B cell (primary cell): ENCODE measurements around the gene CD1D. TPM values are rescaled to one million over a fixed set of nuclear protein-coding genes. Genes with fewer than 3 reads are reported as not detected.
A peak's percentile ranks its signal among the peaks of the same experiment; 100 is the strongest.

ENCODE experiments used
- ATAC-seq: fragments of 200-7000 bp; cut with Tn5 transposase; one replicate; pipeline ENCODE4 v1.10.0; 2021; ENCODE audit warnings: low read depth, mild to moderate bottlenecking, moderate number of reproducible peaks, moderate library complexity
- CTCF ChIA-PET: fragments of 350-600 bp; sonication (Branson Sonifier 250); formaldehyde crosslinking; loops from one replicate; lab custom pipeline; 2021; ENCODE audit warnings: antibody characterized with exemption, inconsistent platforms; lab: Charles Lee
- POLR2A ChIA-PET: fragments of 350-600 bp; sonication (Branson Sonifier 250); formaldehyde crosslinking; loops from one replicate; lab custom pipeline; 2021; ENCODE audit warnings: antibody characterized with exemption; lab: Charles Lee
- DNase-seq: peaks from one replicate; pipeline ENCODE4 v3.0.0; 2013
- H2AFZ ChIP-seq: 2 replicates; pipeline ENCODE4 v1.6.1; 2012; ENCODE audit warnings: mild to moderate bottlenecking, low read depth, low read length; ENCODE audit not compliant: insufficient read depth, poor library complexity, severe bottlenecking
- H3K27ac ChIP-seq, 2 donors: 1 replicate in 1 of 2; 2 replicates in 1 of 2; pipeline ENCODE4 v1.5.1; 2012 to 2013; ENCODE audit warnings: low read length in 2 of 2, mild to moderate bottlenecking in 2 of 2, moderate library complexity in 1 of 2
- H3K27me3 ChIP-seq, 4 experiments: fragments of 200-600 bp in 1 of 4; sonication (generic) in 1 of 4; replicated peaks in 1 of 4; 1 replicate in 2 of 4; 2 replicates in 2 of 4; pipeline versions ENCODE4 v1.6.1 to v1.7.0; 2013 to 2016; ENCODE audit warnings: low read length in 3 of 4, mild to moderate bottlenecking in 2 of 4, mixed read lengths in 1 of 4, moderate library complexity in 1 of 4; ENCODE audit not compliant: insufficient read depth in 4 of 4, control insufficient read depth in 3 of 4; ENCODE audit errors: control extremely low read depth in 1 of 4
- H3K36me3 ChIP-seq, 2 experiments: replicated peaks in 1 of 2; 1 replicate in 1 of 2; 2 replicates in 1 of 2; pipeline versions ENCODE4 v1.6.1 to v1.7.1; 2013; ENCODE audit warnings: low read length in 1 of 2; ENCODE audit not compliant: insufficient read depth in 2 of 2, control insufficient read depth in 1 of 2; ENCODE audit errors: control extremely low read depth in 1 of 2, extremely low read depth in 1 of 2
- H3K4me1 ChIP-seq, 2 donors: fragments of 200-600 bp in 1 of 2; sonication (generic) in 1 of 2; 1 replicate in 1 of 2; 2 replicates in 1 of 2; pipeline versions ENCODE4 v1.5.1 to v1.6.1; 2013 to 2017; ENCODE audit warnings: low read length in 2 of 2; ENCODE audit not compliant: control insufficient read depth in 2 of 2, insufficient read depth in 2 of 2
- H3K4me2 ChIP-seq: replicated peaks from 2 replicates; pipeline ENCODE3; 2012; ENCODE audit warnings: mild to moderate bottlenecking, low read depth, low read length; ENCODE audit not compliant: poor library complexity, severe bottlenecking
- H3K4me3 ChIP-seq, 5 experiments: fragments of 200-600 bp in 1 of 5; sonication (generic) in 1 of 5; 1 replicate in 3 of 5; 2 replicates in 2 of 5; pipeline versions ENCODE4 v1.5.1 to v1.7.0; 2011 to 2016; ENCODE audit warnings: low read length in 4 of 5, mild to moderate bottlenecking in 4 of 5, low read depth in 2 of 5, control low read depth in 1 of 5, moderate library complexity in 1 of 5; ENCODE audit not compliant: insufficient read depth in 1 of 5; ENCODE audit errors: control extremely low read depth in 1 of 5, extremely low read depth in 1 of 5
- H3K79me2 ChIP-seq: fragments of 200-600 bp; sonication (generic); one replicate; pipeline ENCODE4 v1.6.0; 2016; ENCODE audit warnings: low read length; ENCODE audit not compliant: control insufficient read depth, insufficient read depth
- H3K9ac ChIP-seq: fragments of 200-600 bp; sonication (generic); 2 replicates; pipeline ENCODE4 v1.6.1; 2017; ENCODE audit warnings: mild to moderate bottlenecking, low read length, moderate library complexity
- H3K9me3 ChIP-seq, 3 donors: one replicate each; pipeline versions ENCODE4 v1.6.1 to v1.7.1; 2013; ENCODE audit warnings: low read length in 2 of 3; ENCODE audit not compliant: control insufficient read depth in 2 of 3, insufficient read depth in 1 of 3; ENCODE audit errors: control extremely low read depth in 1 of 3
- H4K20me1 ChIP-seq: 2 replicates; pipeline ENCODE4 v1.6.0; 2012; ENCODE audit warnings: mild to moderate bottlenecking, low read length; ENCODE audit not compliant: insufficient read depth, control insufficient read depth, poor library complexity, severe bottlenecking
- H3K27ac Mint-ChIP-seq: one replicate; pipeline ENCODE4 v1.8.0; 2021; ENCODE audit warnings: mixed read lengths
- H3K27me3 Mint-ChIP-seq: one replicate; pipeline ENCODE4 v1.8.0; 2021; ENCODE audit warnings: mixed read lengths
- H3K4me1 Mint-ChIP-seq: one replicate; pipeline ENCODE4 v1.8.0; 2021; ENCODE audit warnings: mixed read lengths
- H3K4me3 Mint-ChIP-seq: one replicate; pipeline ENCODE4 v1.8.0; 2021; ENCODE audit warnings: mixed read lengths
- H3K9me3 Mint-ChIP-seq: one replicate; pipeline ENCODE4 v1.8.0; 2022; ENCODE audit warnings: mixed read lengths; ENCODE audit not compliant: insufficient read depth
- EZH2 ChIP-seq: IDR thresholded peaks from 2 replicates; pipeline ENCODE4 v1.6.1; 2012; ENCODE audit warnings: borderline replicate concordance, low read depth, mild to moderate bottlenecking, moderate library complexity, low read length; ENCODE audit not compliant: insufficient read depth, poor library complexity, severe bottlenecking
- WGBS: methylation state at CpG from one replicate; pipeline ENCODE4 v1.1.5; 2013; ENCODE audit warnings: missing lambda C conversion rate; ENCODE audit not compliant: insufficient coverage; 5-methylcytosine and 5-hydroxymethylcytosine counted together
- intact Hi-C: fragments of 100-400 bp; cut with micrococcal nuclease; formaldehyde crosslinking; loops from one replicate; pipeline ENCODE4 v1.10.0; 2022
- polyA plus RNA-seq: library from polyadenylated mRNA; depleted of rRNA; stranded (reverse); fragments of >200 nt; gene quantifications from 2 replicates; pipeline ENCODE4 v1.2.3, GENCODE V29; 2012
- total RNA-seq, 2 donors: library from RNA; stranded (reverse); fragments of 120-200 nt in 1 of 2; gene quantifications; 1 replicate in 1 of 2; 2 replicates in 1 of 2; pipeline versions ENCODE4 v1.2.3 to v1.2.4, GENCODE V29; 2013 to 2022
- TF ChIP-seq, protein P1 (sequence below): fragments of 200-600 bp; IDR thresholded peaks from one replicate; pipeline ENCODE4 v1.8.0; 2022; ENCODE audit warnings: antibody characterized with exemption, mild to moderate bottlenecking

Gene CD1D
- total and polyA plus RNA-seq, 2 donors (not counting 1 experiment from before 2014, with no cell fraction given), result 5.9 to 23.6 TPM

DNA sequence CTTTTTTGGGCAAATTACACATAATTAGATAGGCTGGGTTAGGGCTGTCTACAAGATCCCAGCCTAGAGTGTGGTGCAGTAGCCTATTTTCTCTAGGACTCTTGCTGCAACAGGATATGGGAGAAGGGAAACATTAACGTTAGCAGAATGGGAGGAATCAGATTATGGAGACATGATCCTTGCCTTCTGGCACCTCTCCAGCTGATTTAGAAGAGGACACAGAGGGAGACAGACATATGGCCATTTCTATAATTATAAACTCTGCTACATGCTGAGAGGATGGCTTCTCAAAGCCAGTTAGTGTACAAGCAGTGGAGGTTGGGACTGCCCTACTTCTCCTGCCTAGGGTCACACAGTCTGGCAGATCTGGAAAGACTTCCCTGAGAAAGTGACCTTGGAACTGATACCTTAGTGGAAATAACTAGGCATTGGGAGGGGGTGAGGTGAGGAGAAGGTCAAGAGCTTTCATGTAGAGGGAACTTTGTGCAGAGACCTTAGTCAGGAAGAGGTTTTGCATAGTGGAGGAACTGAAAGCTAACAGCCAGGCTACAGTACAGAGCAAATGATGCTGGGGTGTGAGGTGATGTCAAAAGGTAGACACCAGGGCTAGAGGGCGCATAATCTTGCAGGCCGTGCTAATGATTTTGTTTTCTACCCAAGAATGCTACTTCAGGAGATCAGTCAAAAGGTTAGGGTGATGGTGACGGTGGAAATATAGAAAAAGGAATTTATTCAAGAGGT is 1.2 kb upstream of the CD1D start:
- Histone ChIP-seq H3K4me1 (peaks cover 69 to 82% of the 10 kb centered on the region in 2 donors), H3K36me3 (peaks cover 0 to 12% of the 10 kb centered on the region in 2 experiments), H3K4me2 (peak overlapping the region; percentile 93), H3K9me3 (no peaks in the 10 kb centered on the region), H3K9ac (peak overlapping the region; percentile 82), H2AFZ (peak overlapping the region; percentile 94), H3K27me3 (no peaks in the 10 kb centered on the region), H3K27ac (peak overlapping the region; percentile 81 to 83), H4K20me1 (no peaks in the 10 kb centered on the region), H3K79me2 (peaks cover 27% of the 10 kb centered on the region), H3K4me3 (peak overlapping the region in 3 of 5 experiments; percentile 7 to 82 (median 78))
- POLR2A ChIA-PET, result interaction anchor here (0.6 kb wide), 1 partner anchor 1919 kb away, joined by 8 read pairs; the partner anchor contains the start of gene IGSF8
- no peaks in the 10 kb centered on the region for H3K27me3 Mint-ChIP-seq
- TF ChIP-seq, protein P1, sequence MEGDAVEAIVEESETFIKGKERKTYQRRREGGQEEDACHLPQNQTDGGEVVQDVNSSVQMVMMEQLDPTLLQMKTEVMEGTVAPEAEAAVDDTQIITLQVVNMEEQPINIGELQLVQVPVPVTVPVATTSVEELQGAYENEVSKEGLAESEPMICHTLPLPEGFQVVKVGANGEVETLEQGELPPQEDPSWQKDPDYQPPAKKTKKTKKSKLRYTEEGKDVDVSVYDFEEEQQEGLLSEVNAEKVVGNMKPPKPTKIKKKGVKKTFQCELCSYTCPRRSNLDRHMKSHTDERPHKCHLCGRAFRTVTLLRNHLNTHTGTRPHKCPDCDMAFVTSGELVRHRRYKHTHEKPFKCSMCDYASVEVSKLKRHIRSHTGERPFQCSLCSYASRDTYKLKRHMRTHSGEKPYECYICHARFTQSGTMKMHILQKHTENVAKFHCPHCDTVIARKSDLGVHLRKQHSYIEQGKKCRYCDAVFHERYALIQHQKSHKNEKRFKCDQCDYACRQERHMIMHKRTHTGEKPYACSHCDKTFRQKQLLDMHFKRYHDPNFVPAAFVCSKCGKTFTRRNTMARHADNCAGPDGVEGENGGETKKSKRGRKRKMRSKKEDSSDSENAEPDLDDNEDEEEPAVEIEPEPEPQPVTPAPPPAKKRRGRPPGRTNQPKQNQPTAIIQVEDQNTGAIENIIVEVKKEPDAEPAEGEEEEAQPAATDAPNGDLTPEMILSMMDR, result peak; percentile 32
- no peak for TF ChIP-seq EZH2
- no peaks in the 10 kb centered on the region for H3K9me3 Mint-ChIP-seq
- peak overlapping the region; percentile 83 for H3K27ac Mint-ChIP-seq
- H3K4me3 Mint-ChIP-seq, result peak overlapping the region; percentile 85
- 0% methylated on average over 3 of the region's 4 CpGs for WGBS
- ATAC-seq, result peak; percentile 80
- H3K4me1 Mint-ChIP-seq, result peaks cover 85% of the 10 kb centered on the region
- CTCF ChIA-PET, result interaction anchor here (0.9 to 7.4 kb wide), 14 partner anchors 9 to 910 kb away, joined by 3 to 61 read pairs (median 4); no protein-coding TSS in a partner anchor
- DNase-seq, result peak; percentile 85
- intact Hi-C loops, result loop anchor here (1.0 to 5.0 kb wide), 6 partner anchors 16 to 888 kb away; partner anchors contain the start of gene IFI16

- peaks cover 0 to 20% of the 10 kb centered on the region in 2 experiments for H3K36me3 ChIP-seq
- H3K4me3 ChIP-seq, result peak overlapping the region; percentile 75 to 82 (median 78)
- POLR2A ChIA-PET, result interaction anchor here (0.8 to 0.9 kb wide), 2 partner anchors 22 to 73 kb away, joined by 3 to 5 read pairs; partner anchors contain the start of gene CD1A
- CTCF ChIA-PET, result interaction anchor here (0.7 to 7.4 kb wide), 8 partner anchors 20 to 817 kb away, joined by 3 to 61 read pairs (median 4); no protein-coding TSS in a partner anchor
- DNase-seq (no peak), ATAC-seq (no peak)
- TF ChIP-seq EZH2, result no peak
- TF ChIP-seq, protein P1, result no peak
- peak overlapping the region; percentile 82 for H3K9ac ChIP-seq
- Mint-ChIP-seq H3K27me3 (no peaks in the 10 kb centered on the region), H3K4me3 (peak overlapping the region; percentile 85), H3K27ac (peak overlapping the region; percentile 83), H3K9me3 (no peaks in the 10 kb centered on the region), H3K4me1 (peaks cover 84% of the 10 kb centered on the region)
- H2AFZ ChIP-seq, result peak overlapping the region; percentile 94
- H4K20me1 ChIP-seq, result no peaks in the 10 kb centered on the region
- H3K27ac ChIP-seq, result peak overlapping the region; percentile 81 to 83
- H3K9me3 ChIP-seq, result no peaks in the 10 kb centered on the region
- peak overlapping the region; percentile 93 for H3K4me2 ChIP-seq
- H3K27me3 ChIP-seq, result no peaks in the 10 kb centered on the region
- intact Hi-C loops, result no loop called here
- peaks cover 27% of the 10 kb centered on the region for H3K79me2 ChIP-seq
- 23% methylated on average over 13 of the region's 13 CpGs for WGBS
- peaks cover 69 to 78% of the 10 kb centered on the region in 2 donors for H3K4me1 ChIP-seq
Observed at GRCh38 chr1:158181577-158181922, 855 bp downstream of the CD1D start.
